Activated CD4-positive, alpha-beta T cell treated with anti-CD3 and anti-CD28 coated beads, Interleukin-2, Interleukin-6, amounts not matched to agents 100 ng/mL and 50 ng/mL, durations not matched to agents 16 hours and 8 hours (primary cell): Measurements from ENCODE around the gene FASTK.

Experiments used
- DNase-seq: peaks from one replicate; pipeline ENCODE4 v3.0.0-alpha.2; 2020

FASTK gene

DNA sequence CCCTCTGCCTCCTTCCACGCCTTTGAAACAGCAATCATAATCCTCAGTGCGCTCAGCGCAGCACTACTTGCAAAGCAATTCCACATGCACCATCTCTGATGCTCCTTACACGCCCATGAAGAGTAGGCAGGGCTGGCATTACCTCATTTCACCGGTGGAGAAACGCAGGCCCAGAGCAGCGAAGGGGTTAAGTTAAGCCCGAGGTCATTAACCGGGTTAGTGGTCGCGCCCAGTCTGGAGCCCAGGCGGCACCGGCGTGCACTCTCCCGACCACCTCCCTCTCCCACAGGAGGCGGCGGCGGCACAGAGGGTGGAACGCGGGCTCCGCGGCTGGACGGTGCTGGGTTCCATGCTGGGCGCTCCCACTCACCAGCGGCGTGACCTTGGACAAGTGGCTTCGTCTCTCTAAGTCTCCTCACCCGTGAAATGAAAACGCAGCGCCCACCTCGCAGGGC is 515 bp downstream of the FASTK start:
- DNase-seq, result peak; percentile 33

- no peak for DNase-seq
These were observed 1.3 kb downstream of the FASTK start for GRCh38 chr7:151079199-151079910.

GRCh38 chr7:151078233-151079040 is 2.2 kb downstream of the FASTK start:
- DNase-seq, result no peak

GRCh38 chr7:151077705-151078232 is 2.8 kb downstream of the FASTK start:
- no peak for DNase-seq

DNA sequence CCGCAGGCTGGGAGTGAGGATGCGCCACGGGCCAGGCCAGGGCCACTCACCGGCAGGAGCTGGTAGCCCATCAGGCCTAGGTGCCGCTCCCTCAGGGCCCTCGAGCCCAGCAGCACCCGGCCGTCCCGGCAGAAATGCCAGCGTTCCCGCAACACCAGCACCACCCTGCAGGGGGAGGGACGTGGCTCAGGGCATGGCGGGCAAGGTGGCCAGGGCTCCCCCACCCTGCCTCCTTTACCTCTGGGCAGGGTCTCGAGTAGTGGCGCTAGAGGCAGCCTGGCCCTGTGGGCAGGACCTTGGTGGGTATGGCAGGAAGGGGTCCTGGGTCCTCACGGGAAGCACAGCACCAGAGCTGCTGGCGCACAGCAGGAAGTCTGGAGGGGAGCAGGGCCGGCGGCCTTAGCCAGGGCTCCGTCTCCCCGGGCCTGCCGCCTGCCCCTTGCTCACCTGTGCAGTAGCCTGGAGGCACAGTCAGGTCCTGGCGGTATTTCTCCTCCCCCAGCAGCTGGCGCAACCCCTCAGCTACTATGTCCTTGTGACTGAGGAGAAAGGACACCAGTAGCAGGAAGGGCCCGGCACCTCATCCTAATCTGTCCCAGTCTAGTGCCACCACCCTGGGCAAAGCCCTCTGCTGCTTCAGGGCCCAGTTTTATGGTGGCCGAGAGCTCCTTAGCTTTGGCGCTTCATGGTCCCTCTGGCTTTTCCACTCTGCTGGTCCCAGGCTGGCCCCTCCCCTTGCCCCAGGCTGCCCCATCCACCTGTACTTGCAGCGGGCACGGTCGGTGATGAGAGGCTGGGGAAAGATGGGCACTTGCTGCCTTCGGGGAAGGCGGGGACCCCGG is 3.5 kb downstream of the FASTK start:
- no peak for DNase-seq

GRCh38 chr7:151075978-151076426 is 4.6 kb downstream of the FASTK start:
- no peak for DNase-seq

DNA sequence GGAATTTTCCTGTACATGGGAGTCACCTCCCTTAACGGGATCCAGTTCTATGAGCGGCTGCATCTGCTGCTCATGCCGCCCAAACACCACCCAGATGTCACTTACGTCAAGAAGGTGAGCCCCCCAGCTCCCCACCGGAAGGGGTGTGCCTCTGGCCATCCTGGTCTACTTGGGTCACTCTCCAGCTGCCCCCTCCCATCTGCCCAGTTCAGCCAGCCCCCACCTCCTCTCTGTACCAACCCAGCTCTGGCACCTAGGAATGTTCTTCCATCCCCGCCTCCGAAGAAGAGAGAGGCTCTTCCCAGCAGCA is 5.0 kb downstream of the FASTK start:
- no peak for DNase-seq

DNA sequence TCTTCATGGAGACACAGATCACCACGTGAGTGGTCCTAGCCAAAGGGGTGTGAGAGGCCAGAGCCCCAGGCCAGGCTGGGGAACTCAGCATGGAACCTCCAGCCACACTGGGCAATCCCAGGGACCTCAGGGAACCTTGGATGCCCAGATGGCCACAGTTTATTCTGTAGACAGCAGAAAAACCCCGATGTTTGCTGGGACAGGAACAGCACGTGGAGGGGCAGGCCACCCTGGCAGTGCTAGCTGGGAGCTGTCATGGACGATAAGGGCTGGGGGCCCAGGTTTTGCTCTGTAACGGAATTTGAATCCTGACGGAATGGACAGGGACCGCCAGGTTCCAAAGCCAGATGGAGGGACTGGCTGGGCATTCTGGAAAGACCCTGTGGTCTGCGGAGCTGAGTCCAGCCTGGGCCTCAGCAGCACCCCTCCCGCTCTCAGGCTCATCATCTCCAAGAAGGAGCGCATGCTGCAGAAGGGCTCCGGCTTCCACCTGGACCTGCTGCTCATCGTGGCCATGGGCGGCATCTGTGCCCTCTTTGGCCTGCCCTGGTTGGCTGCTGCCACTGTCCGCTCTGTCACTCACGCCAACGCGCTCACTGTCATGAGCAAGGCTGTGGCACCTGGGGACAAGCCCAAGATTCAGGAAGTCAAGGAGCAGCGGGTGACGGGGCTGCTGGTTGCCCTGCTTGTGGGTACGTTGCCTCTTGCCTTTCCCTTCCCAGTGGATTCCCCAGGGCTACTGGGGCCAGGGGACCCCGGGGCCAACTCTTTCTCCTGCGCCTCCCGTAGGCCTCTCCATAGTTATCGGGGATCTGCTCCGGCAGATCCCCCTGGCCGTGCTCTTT is 5.6 kb downstream of the FASTK start:
- no peak for DNase-seq

- DNase-seq, result no peak
These were observed 6.6 kb downstream of the FASTK start for GRCh38 chr7:151073990-151074389.

- DNase-seq, result no peak
These were observed 9.4 kb downstream of the FASTK start for GRCh38 chr7:151071032-151071866.

DNA sequence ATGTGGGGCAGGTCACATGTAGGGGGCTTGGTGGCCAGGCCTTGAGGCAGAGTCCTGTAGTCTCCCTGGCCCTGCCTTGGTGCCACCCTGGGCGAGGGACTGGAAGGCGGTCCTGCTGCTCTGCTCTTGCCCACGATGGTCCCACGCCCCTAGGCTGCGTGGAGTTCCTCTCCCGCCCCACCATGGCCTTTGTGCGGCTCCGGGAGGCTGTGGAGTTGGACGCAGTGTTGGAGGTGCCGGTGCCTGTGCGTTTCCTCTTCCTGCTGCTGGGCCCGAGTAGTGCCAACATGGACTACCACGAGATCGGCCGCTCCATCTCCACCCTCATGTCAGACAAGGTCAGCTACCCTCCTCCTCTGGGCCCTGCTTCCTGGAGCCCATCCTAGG is 10.0 kb downstream of the FASTK start:
- no peak for DNase-seq

GRCh38 chr7:151069841-151070573 is 10.6 kb downstream of the FASTK start:
- DNase-seq, result no peak

- no peak for DNase-seq
These were observed 12.4 kb downstream of the FASTK start for GRCh38 chr7:151068069-151068773.

GRCh38 chr7:151066273-151066974 is 14.2 kb downstream of the FASTK start:
- no peak for DNase-seq

DNA sequence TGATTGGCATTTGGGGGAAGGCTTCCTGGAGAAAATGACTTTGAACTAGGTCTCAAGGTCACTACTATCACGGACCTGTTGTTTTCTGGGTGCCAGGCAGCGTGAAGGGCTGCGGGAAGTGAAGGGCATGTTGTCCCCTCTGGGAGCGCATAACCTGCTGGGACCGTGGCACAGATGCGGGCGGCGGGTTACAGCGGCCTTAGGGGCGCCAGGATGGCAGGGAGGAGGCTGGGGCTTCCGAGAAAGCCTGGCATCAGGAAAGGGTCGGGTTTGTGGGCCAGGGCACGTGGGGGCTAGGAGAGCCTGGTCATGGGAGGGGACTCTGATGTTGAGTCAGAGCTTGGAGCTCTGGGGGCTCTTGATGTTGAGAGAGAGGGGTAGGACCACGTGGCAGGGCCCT is 15.1 kb downstream of the FASTK start:
- DNase-seq, result no peak

- DNase-seq, result no peak
These were observed 15.6 kb downstream of the FASTK start for GRCh38 chr7:151064993-151065392.

DNA sequence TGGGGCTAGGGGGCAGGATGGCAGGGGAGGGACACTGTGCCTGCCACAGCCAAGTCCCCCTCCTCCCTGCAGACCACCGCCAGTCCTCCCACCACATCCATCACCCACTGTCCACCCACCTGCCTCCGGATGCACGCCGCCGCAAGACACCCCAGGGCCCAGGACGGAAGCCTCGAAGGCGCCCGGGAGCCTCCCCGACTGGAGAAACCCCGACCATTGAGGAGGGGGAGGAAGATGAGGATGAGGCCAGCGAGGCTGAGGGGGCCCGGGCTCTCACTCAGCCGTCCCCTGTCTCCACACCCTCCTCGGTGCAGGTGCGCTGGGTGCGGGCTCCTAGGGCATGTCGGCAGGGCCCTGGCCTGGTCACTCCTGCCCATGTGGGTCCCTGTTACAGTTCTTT is 16.2 kb downstream of the FASTK start:
- no peak for DNase-seq

GRCh38 chr7:151063212-151063561 is 17.4 kb downstream of the FASTK start:
- no peak for DNase-seq
